NCI-H146 treated with DMSO at 0.1 percent for 48 hours (cell line): ENCODE measurements around the gene NME9.

Experiments
- DNase-seq: peaks from one replicate; lab custom pipeline; 2025; ENCODE audit not compliant: unreplicated experiment; lab: John Stamatoyannopoulos, UW

NME9 gene

DNA sequence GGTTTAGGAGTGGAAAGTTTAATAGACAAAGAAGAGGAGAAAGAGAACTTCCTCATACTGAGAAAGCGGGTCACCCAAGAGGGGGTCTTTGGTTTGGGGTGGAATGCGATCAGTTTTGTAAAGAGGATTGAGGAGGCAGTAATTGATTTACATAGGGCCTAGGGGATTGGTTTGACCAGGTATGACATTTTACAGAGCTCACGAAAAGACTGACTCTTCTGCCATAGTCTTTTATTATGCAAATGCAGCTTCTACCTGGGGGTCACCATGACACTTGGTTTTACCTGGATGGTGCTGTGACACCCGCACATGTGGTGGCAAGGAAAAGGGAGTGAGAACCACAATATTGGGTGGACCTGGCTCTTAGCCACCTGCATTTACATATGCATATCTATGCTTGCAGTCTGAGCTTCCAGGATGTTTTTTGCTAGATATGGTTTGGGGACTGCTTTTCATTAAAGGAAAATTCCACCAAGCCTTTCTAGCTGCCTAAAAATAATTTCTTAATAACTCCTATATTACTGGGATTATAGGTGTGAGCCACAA lies 6.9 kb upstream of the NME9 start:
- DNase-seq, result no peak

GRCh38 chr3:138334608-138335007 lies 5.0 kb upstream of the NME9 start:
- DNase-seq, result no peak

DNA sequence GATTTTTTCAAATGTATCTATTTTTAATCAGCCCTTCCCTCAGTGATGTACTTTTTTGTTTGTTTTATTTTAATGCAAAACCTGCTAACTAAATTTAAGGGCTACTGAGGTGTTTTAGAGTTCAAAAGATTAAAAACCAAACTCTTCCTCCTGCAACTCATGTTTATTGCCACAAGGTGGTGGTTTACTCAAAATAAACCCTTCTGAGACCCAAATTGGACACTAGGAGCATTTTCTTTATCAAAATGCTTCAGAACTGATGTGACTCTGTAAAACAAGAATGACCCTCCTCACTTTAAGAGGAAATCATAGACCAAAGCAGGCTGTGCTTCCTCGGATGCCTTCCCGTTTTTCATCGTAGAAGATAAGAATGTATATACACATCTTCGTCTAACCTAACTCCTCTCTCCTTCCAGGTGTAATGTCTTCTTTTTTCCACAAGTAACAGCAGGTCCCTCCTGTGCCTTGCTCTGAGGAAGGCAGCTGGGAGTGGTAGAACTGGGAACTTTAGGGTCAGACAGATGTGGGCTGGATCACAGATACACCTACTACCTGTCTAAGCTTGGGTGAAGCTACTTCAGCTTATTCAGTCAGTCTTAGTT lies 2.9 kb upstream of the NME9 start:
- peak; percentile 46 for DNase-seq

GRCh38 chr3:138331143-138331894 lies 1.7 kb upstream of the NME9 start:
- DNase-seq, result no peak

- no peak for DNase-seq
These were observed 288 bp upstream of the NME9 start for GRCh38 chr3:138329984-138330293.

DNA sequence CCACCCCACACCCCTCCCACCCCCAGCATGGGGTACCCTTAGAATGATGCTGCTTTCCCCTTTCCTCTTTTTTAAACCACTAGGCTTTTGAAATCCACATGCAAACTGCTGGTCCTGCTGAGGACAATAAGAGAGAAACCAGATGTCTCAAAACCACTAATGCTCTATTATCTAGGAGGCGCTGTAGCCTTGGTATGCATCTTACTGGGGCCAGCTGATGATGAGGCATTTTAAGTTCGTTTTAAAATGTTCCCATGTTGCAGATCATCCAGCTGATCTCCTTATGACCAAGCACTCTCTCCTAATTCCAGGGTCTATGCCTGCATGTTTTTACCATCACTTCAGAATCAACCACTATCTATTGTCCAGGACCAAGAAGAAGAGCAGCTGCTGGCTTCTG lies 1.3 kb downstream of the NME9 start:
- peak; percentile 33 for DNase-seq

- DNase-seq, result no peak
These were observed 1.8 kb downstream of the NME9 start for GRCh38 chr3:138327831-138328230.

- DNase-seq, result no peak
These were observed 2.6 kb downstream of the NME9 start for GRCh38 chr3:138326866-138327595.

GRCh38 chr3:138325990-138326389 lies 3.7 kb downstream of the NME9 start:
- DNase-seq, result no peak

DNA sequence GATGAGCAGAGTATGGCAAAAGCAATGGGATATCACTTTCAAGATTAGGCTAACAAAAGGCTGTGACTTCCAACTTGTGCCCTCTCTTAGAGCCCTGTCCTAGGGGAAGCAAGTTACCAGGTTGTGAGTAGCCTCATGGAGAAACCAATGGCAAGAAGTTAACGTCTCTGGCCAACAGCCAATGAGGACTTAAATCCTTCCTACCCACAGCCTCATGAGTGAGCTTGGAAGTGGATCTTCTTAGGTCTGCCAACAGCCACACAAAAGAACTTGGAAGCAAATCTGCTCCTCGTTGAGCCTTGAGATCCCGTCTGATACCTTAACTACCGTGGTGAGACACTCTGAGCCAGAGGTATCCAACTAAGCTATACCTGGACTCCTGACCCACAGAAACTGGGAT lies 5.7 kb downstream of the NME9 start:
- no peak for DNase-seq

- DNase-seq, result no peak
These were observed 12.0 kb downstream of the NME9 start for GRCh38 chr3:138317687-138318086.

- no peak for DNase-seq
These were observed 14.9 kb downstream of the NME9 start for GRCh38 chr3:138314751-138315150.

DNA sequence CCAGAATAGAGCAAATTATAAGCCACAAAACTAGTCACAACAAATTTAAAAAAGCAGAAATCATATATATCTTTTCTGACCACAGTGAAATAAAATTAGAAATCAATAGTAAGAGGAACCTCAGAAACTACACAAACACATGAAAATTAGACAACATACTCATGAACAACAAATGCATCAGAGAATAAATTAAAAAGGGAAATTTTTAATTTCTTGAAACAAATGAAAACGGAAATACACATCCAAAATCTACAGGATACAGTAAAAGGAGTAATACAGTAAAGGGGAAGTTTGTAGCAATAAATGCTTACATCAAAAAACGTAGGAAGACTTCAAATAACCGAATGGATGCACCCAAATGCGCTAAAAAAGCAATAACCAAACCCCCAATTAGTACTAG lies 19.2 kb downstream of the NME9 start:
- DNase-seq, result no peak

GRCh38 chr3:138308783-138309182 lies 20.9 kb downstream of the NME9 start:
- DNase-seq, result no peak

- no peak for DNase-seq
These were observed 21.8 kb downstream of the NME9 start for GRCh38 chr3:138307899-138308298.

DNA sequence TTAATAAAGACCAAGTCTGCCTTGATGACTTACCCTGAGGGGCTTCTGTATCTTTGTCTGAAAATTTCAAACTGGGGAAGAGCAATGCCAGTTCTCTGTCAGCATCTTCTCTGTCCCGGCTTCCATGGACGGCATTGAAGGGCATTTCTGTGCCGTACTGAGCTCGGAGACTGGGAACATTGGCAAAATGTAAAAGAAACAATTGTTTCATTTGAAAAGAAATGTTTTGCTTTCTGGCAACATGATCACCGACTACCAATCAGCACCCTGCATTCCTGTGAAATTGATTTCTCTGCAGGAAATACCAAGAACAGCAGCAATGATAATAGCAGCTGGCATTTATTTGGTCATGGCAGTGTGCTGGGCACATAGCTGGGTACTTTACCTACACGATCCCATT lies 26.2 kb downstream of the NME9 start:
- DNase-seq, result no peak

DNA sequence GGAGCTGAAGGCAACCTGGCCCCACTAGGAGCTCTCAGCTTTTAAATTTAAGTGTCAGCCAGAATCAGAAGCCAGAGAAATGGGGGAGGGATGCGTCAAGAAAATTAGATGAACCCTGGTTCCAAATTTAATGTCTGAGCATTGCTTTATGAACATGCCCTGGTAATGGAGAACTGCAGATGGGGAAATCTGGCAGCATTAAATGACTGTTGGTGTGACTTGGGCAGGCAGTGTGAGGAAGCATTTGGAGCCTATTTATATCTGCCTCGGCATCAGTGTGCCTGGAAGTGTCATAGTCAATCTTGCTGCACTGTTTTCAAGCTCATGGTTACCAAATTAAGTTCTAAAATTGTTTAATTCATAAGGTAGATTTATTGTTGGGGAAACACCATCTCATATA lies 29.0 kb downstream of the NME9 start:
- DNase-seq, result no peak

DNA sequence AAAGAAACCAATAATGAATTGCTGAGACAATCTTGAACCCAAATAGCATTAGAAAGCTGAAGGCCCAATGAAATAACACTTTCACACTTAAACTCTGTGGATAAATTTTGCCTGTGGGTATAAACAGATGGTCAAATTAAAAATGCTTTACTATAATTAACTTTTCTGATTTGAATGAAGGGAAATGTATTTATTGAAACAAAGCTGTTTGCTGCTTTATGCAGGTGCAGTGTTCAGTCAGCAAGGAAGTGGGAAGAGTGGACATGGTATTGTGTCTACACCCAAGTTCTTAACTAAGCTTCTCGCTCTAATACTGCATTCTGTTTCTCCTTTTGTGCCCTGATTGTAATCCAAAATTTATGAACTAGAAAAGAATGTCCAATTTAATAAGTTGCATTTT lies 31.8 kb downstream of the NME9 start:
- no peak for DNase-seq

DNA sequence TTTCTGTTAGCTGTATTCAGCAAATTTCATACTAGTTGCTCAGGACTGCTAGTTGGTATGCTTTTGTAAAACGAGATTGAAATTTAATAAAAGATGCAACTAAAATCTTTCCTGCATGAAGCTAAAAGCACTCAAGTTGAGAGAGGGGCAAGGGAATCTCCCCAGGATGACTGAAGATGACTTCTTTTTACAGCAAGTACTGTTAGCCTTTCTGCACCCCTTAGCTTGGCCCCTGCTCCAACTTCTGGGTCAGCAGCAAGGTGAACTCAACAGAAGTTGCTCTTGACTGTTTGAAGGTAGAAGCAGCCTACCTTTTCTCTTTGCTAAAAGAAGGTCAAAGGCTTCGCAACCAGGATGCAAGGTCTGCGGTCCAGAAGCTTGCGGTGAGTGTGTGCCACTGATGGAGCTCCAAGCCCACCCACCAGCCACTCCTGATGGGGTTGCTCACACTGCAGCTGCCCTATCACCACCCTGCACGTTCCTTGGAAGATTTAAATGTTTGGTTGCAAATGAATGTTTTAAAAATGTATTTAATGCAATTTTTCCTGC lies 32.5 kb downstream of the NME9 start:
- no peak for DNase-seq

DNA sequence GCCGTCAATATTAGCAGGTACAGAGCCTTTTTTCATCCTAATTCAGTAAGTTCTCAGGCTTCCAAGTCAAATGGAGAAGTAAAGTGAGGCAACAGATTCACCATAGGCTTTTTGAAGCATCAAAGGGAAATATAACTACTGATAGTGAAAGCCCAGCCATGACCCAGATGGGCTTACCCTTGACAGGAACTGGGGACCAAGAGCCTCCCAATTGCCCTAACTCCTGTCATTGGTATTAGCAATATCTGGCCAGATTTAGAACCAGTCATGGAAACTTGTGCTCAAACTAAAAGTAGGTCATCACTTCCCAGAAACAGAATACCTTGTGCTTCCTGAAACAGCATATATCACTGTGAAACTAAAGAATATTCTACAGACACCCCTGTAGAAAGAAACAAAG lies 33.0 kb downstream of the NME9 start:
- no peak for DNase-seq

DNA sequence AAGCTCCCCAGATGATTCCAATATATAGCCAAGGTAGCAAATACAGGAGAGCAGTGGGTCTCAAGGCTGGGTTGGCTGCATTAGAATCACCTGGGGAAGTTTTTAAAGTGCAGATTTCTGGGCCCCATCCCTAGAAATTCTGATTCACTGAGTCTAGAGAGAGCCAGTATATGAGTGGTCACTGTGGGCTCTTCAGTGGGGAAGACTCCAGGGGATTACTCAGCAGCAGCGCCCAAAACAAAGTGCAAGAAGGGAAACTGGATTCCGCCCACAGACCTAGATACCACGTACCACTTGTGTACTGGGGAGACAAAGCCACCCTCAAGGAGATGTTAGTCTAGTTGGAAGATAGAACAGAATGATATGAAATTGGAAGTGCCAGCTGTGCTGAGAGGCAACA lies 40.0 kb downstream of the NME9 start:
- DNase-seq, result no peak

DNA sequence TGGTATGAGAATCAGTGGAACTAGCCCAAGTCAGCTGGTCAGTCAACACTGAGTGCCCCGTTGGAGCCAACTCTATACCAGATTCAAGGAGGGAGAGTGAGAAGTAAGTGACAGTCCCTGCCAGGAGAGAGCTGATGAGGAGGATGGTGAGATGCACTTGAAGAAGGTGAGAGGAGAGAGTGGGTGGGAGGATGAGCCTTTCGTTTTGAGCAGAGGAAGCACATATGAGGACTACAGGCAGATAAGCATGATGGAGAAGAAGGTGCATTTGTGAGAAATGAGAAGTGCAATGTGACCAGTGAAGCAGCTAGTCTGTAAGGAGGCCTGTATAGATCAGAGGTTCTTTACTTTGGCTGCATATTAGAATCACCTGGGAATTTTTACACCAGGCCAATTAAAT lies 40.4 kb downstream of the NME9 start:
- no peak for DNase-seq
